NCI-H2227 treated with DMSO at 0.1 percent for 48 hours (cell line): ENCODE data around the gene CLK3.
"Not testable (repeated sequence)": the region's sequence is repeated elsewhere in the genome, so short reads cannot be mapped to it uniquely, and the experiment has no call there.

Experiments
- DNase-seq: peaks from one replicate; lab custom pipeline; 2025; lab: John Stamatoyannopoulos, UW

Gene CLK3

DNA sequence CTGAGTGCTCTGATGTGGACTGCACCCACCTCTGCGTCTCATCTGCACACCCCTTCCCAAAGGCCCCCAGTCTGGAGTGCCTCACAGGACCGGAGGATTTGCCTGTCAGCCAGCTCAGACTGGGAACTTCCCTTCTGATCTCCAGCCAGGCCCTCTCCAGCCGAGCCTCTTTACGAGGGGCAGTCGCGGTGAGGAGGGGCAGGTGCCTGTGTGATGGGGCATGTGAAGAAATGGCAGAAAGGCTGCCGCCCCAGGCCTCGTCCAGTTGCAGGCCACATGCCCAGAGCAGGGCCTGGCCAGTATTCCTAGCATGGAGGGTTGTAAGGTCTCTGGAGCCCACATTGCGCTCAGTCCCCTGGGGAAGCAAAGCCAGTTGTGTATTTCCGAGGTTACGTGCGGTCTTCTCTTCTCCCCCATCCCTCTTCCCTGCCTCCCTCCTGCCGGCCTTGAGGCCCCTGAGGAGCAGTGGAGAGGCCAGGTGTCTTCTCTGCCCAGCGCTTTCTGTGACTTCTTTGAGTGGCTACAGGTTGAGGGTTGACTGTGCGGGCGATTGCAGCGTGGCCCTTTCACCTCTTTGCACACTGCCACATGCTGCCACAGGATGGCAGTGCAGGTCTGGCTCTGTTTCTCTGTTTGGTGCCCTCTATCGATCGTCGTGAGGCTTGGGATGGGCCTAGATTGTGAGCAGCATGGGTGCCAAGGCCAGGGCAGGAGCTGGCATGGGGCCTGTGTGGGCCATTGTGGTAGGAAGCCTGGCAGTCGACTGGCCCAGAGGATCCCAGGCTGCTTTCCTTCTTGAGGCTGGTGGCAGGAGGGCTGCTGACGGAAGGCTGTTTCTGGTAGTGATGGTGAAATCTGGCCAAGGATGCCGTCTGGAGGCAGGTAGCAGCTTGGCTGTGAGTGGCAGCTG lies 5.3 kb downstream of the CLK3 start:
- no peak for DNase-seq

DNA sequence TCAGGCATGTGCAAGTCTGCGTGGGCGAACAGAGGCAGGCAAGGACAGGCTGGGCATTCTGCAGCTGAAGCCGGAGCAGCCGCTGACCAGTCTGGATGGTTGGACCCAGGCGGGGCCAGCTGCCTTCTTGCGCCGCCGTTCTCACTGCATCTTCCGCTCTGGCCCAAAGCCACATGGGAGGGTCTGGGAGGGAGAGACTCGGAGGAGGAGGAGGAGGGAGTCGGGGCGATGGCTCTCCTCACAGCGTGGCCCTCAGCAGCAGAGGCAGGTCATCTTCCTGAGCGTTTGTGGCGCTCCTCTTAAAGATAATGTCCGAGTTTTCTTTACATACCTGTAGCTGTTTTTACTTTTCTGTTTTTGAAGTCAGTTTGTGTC lies 5.9 kb downstream of the CLK3 start:
- no peak for DNase-seq

DNA sequence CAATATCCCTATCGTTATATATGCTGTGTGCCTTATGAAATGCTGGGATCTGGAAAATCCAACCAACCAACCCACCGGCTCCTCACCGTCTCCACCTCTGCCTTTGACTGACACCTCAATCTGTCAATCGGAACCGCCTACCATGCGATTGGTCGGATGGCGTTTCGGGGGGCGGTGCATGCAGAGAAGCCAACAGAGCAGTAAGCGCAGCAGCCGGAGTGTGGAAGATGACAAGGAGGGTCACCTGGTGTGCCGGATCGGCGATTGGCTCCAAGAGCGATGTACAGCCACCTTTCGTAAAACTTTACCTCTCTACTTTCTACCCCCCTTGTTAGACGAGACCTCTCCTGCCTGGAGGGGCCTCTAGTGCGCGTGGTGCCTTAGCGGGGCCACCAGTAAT lies 6.3 kb downstream of the CLK3 start:
- no peak for DNase-seq

DNA sequence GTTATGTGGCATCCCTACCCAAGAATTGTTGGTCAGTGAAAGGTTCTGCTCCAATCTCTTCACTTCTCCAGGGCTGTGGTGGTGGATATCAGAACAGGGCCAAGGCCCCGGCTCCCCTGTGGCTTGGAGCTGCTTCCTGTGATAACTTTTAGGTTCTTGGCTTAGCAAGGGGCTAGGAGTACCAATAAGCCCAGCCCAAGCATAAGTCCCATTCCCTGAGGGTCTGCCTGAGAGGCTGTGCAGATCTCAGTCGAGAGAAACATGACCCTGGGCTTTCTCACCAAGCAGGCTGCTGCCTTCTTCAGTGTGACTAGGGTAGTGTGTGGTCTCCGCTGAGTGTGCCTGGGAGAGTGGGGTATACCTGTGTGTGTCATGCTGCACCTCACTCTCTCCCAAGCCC lies 7.1 kb downstream of the CLK3 start:
- DNase-seq, result no peak

DNA sequence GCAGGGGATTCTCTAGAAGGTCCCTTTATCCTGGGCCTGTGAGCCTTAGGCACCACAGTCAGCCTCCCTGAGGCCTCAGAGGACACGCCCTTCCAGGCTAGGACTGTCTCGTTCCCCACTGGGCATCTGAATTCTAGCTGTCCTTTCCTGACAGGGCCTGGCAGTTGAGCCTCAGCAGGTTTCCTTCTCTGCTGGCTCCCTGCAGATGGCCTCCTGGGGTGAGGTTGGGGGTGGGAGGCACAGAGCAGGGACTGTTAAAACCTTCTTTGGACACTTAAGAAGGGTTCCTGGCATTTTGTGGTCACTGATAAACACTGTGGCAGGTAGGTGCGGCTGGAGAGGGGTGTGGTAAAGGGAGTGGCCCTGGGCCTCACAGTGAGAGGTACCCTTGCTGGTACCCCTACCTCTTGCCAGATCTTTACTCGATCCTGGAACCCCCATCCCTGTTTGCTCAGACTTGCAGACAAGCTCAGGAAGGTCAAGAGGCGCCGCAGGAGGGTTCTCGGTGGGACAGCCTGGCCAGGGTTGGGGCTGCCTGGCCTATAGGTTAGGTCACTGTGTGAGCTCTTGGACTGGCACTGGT lies 8.5 kb downstream of the CLK3 start:
- DNase-seq, result no peak

DNA sequence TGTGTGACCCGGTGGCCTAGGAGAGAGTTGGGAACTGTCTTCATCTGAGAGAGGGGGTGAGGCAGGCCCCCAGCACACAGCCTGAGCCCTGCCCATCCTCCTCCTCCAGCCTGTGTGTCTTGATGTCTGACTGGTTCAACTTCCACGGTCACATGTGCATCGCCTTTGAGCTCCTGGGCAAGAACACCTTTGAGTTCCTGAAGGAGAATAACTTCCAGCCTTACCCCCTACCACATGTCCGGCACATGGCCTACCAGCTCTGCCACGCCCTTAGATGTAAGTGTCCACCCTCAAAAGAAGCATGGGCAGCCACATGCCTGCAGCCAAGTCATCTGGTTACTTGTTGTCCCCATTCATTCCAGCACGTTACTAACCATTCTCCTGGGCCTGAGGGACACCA lies 10.1 kb downstream of the CLK3 start:
- DNase-seq, result no peak

DNA sequence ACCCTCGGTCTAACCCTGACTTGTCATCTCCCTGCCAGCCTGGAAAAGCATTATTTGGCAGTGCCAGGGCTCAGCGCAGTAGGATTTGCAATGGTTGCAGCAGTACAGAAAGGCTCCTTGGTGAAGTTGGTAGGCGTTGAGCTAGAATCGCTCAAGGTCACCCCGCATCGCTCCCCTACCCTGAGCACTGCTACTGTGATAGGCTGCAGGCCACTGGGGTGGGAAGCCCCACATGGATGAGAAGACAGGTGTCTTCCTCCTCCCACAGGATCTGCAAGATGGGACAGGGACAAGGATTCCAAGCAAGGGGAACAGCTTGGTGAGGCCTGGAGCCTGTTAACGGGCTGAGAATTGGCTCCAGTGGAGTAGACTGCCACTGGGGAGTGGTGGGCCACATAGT lies 10.7 kb downstream of the CLK3 start:
- no peak for DNase-seq

DNA sequence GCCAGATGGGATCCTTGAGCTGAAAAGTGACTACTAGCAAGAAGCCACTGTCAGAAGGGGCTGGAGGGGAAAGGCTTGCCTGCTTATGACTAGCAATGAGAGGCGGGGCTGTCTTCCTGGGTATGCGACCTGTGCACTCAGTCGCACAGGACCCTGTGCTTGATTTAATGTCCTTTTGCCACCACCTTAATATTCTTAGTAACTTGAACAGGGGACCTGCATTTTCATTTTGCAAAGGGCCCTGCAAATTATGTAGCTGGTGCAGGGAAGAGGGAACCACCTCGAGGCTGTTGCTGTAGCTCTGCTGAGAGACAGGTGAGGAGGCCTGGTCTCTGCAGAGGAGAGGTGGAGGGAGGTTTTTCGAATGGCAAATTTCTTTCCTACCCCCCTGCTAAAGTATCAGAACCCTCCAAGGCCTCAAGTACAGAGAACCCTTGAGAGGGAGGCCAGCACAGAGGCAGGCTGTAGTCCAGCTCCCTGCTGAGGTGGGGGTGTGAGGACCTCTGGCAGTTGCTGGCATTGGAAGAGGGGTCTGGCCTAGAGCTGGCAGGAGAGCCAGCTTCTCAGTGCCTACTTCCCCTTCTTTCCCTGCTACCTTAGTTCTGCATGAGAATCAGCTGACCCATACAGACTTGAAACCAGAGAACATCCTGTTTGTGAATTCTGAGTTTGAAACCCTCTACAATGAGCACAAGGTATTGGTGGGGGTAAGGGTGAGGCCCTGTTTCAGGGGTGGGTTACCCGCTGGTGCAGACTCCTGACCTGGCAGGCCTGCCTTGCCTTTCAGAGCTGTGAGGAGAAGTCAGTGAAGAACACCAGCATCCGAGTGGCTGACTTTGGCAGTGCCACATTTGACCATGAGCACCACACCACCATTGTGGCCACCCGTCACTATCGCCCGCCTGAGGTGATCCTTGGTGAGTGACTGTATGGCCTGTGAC lies 11.4 kb downstream of the CLK3 start:
- no peak for DNase-seq

DNA sequence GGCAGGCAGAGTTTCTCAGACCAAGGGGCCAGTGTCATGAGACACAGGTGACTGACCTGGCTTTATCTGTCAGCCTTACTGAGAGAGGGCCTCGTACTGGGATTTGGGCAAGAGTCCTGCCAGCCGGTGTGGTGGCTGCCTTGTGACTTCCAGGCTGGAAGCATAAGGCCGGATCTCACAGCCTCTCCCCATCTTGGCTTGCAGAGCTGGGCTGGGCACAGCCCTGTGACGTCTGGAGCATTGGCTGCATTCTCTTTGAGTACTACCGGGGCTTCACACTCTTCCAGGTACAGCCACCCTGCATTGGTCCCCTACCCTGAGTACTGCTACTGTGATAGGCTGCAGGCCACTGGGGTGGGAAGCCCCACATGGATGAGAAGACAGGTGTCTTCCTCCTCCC lies 12.1 kb downstream of the CLK3 start:
- DNase-seq, result no peak

DNA sequence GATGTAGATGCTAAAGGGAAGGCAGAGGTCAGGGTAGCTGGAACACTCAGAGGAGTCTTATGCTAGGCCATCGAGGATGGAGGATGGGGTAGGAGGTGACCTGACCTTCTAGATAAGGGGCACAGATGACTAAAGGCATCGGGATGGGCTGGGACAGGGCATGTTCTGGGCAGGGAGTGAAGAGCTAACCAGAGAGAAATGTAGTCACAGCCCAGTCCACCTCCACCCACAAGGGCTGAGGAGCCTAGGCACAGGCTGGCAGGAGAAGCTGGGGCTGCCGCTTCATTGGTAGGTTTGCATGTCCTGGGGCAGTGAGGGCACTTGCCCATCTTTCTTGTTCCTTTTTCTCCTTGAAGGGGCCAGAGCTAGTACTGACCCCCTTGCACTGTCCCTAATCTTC lies 12.6 kb downstream of the CLK3 start:
- DNase-seq, result no peak

DNA sequence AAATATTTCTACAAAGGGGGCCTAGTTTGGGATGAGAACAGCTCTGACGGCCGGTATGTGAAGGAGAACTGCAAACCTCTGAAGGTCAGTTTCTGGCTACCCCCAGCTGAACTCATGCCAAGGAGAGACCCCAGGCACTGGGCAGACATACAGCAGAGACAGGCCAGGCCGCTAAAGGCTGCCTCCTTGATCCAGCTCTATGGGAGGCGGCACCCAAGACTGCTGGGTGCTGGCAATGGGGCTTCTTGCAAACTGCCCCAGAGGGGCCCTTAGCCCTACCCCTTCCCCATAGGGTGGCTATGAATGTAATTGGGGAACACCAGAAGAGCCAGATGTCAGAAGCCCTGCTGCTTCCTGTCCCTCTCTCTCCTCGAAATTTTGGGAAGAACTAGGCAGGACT lies 13.3 kb downstream of the CLK3 start:
- no peak for DNase-seq

DNA sequence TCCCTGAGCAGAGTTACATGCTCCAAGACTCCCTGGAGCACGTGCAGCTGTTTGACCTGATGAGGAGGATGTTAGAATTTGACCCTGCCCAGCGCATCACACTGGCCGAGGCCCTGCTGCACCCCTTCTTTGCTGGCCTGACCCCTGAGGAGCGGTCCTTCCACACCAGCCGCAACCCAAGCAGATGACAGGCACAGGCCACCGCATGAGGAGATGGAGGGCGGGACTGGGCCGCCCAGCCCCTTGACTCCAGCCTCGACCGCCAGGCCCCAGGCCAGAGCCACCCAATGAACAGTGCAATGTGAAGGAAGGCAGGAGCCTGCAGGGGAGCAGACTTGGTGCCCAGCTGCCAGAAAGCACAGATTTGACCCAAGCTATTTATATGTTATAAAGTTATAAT lies 14.1 kb downstream of the CLK3 start:
- not testable (repeated sequence) for DNase-seq

DNA sequence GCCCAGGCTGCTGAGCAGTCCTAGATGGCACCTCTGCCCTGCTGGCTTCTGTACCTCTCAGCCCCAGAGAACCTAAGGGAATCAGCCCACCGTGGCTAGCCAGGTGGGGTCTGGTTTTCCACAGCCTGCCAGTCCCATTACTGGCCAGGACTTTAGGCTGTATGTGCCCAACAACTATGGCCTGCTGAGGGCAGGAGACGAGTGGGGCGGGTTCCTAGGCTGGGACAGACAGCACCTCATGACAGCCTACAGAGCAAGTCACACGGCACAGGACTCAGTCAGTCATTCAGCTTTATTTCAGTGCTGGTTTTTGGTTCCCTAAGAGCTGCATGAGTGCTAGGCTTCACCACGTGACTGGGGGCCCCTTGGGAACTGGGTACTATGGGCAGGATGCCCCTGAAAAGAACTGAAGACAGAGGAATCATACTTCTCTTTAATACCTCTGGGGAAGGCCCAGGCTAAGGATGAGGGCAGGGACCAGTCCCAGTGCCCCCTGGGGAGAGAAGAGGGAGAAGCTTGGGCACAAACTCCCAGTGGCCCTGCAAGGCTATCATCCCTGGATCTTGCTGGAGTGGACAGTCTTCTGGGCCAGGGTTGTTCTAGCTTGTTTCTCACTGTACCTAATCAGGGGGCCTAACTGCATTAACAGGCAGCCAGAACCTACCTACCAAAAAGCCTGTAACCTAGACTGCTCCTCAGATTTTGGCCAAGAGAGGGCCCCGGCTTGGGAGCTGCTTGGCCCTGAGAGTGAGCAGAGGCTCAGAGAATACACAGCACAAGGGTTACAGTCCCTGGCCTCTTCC lies 14.8 kb downstream of the CLK3 start:
- no peak for DNase-seq

DNA sequence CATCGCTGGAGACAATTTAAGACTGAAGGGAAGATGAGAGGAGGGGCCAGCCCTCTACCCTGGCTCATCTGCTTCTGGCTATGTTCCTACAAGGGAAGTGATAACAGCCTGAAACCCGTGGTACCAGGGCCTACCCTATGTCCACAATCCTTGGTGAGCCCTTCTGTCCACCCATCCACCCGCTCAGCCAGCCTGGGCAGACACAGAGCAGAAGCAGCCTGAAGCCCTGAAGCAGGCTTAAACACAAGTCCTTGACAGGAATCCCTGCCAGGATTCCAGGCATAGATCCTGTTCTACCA lies 15.4 kb downstream of the CLK3 start:
- no peak for DNase-seq

DNA sequence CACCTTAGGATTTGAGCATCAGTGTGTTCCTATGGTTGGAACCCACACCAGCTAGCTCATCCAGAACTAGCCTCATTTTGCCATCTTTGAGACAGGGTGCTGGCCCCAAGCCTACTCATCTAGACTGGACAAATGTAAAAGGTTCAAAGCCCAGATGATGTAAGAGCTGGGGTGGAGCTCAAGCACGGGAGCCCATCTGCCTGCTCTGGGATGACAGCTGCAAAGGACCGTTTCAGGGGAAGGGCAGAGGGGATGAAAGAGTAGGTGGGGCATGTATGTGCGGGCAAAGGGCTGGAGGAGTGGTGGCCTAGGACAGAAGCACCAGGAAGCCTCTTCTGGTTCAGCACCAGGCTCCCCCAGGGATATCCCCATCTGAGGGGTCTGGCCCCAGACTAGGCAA lies 15.8 kb downstream of the CLK3 start:
- no peak for DNase-seq

DNA sequence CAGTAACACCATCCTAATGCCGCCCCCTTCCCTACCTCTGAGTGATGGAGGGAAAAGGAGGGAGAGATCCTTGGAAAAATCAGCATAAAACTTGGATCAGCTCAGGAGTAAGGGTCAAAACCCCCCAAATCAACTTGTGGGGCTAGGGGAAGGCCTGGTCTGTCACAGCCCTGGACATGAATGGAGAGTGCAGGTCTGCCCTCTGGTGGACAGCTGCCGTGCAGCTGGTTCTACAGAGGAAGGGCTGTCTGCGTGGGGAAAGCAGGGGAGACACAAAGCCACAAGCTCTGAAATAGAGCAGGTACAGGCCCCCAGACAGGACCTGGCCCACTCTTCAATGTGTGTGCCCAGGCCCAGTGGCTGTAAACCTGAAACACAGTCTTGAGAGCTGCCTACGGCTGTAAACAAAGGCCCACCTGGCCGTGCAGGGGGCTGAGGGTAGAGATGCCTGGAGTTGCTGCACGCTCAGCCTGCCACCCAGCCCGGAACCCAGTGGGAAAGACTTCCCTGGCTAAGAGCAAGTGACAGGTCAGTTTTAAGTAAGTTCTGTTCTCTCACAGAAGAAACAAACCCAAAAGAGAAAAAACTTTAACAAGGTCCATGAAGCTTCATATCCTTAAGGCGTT lies 16.4 kb downstream of the CLK3 start:
- DNase-seq, result no peak

DNA sequence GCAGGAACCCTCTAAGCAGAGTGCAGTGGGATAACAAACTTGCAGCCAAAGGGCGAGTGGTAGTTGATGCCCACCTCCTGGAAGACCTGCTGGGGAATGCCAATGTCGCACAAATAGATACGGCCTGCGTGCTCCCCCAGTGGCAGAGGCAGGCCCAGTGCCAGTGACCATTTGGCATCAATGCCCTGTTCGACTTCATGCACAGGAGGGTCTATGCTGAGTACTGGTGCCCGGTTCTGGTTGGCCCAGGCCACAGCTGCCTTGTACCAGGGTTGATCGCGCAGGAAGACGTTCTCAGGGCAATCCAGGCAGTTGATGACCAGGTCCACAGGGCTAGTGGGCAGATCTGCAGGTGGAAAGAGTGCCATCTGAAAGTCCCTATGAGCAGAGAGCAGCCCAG lies 17.0 kb downstream of the CLK3 start:
- DNase-seq, result no peak

DNA sequence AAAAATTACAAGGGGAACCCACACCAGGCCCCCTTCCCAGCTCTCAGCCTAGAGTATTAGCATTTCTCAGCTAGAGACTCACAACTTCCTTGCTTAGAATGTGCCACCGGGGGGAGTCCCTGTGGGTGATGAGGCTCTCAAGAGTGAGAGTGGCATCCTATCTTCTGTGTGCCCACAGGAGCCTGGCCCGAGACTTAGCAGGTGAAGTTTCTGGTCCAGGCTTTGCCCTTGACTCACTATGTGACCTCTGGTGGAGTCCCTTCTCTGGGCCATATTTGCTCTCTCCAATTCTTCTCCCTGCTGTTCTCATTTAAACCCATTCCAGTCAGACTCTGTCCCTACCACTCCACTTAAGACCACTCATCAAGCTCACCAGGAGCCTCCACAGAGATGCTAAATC lies 18.1 kb downstream of the CLK3 start:
- no peak for DNase-seq

DNA sequence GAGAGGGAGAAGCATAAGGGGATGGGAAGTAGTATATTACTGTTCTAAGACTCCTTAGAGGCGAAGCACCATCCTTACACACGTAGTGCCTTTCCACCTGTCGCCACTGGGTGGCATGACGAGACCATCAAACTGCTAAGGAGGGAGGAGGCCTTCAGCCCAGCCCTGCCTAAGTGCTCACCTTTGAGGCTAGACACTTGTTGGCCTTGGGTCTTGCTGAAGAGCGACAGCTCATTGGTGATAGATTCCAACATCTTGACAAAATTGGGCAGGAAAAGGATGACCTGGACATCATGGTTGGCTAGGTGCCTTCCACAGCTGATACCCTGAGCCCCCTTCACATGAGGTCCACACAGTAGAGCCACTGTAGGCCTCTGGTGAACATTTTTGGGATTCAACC lies 19.6 kb downstream of the CLK3 start:
- peak; percentile 26 for DNase-seq

DNA sequence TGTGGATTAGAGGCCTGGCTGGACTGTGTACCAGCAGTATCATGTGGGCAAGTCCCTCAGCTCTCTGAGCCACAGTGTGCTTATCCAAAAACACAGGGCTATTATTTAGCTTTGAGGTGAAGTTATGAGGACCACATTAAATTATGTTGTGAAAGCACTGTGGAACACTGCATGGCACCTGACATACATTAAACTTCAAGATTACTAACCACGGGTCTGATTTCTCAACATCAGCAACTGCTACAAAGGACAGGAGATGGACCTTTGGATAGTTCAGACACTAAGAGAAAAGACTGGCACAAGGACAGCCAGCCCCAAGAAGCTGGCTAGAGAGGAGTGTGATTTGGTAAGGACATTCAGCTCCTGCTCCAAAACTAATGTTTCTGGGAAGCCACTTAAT lies 21.3 kb downstream of the CLK3 start:
- no peak for DNase-seq

DNA sequence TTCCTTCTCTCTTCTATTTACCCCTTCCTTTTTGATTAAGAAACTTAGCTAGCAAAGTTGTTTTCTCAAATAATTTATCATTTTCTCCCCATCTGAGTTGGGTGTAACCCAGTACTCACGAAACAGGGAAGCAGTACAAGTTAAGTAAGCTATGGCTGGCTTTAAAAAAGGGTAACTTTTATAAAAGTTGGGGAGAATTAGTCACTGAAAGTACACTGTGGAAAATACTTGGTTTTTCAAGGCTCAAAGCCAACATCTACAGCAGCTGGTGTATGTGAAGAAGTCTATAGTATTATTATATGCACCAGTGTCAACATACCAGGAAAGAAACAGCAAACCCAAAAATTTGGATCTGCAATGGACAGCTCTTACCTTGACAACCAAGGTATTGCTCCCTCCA lies 25.5 kb downstream of the CLK3 start:
- no peak for DNase-seq

DNA sequence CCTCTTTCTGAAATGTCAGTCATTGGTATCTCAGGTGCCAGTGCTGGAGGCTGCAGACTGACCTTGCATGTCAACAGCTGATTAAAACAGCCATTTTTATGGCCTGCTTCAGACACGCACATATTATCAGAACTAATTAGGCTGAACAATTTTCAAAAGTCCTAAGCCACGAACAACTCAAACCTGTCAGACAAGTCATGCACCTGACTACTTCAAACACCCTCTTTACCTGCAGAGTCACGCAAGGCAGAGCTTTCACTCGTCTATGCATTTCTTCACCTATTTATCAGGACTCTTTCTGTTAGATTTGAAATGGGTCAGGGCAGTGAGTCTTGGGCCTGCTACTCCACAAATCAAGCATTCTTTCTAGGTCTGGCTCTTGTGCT lies 26.7 kb downstream of the CLK3 start:
- no peak for DNase-seq
